HepG2 (cell line): ENCODE measurements around the gene SH3BP2. TPM values are rescaled to one million over a fixed set of nuclear protein-coding genes. Genes with fewer than 3 reads are reported as not detected.

Experiments
- ATAC-seq: fragments of 200-7000 bp; cut with Tn5 transposase; 3 replicates; pipeline ENCODE4 v1.9.1; 2020; ENCODE audit warnings: mild to moderate bottlenecking, moderate library complexity
- BruUV-seq: library from RNA; stranded (reverse); fragments of 400-500 nt; replicated peaks from 2 replicates; lab custom pipeline; 2021; lab: Mats Ljungman, UMichigan
- CTCF ChIA-PET: fragments of 300-600 bp; formaldehyde crosslinking; extraction: SDS; loops from one replicate; lab custom pipeline; 2021; ENCODE audit warnings: low total read pairs, inconsistent platforms, low intra/inter-chr PET ratio; lab: Yijun Ruan, JAX
- POLR2A ChIA-PET: fragments of 350-600 bp; sonication (Branson Sonifier 250); formaldehyde crosslinking; loops from one replicate; lab custom pipeline; 2020; ENCODE audit warnings: antibody characterized with exemption, inconsistent platforms; lab: Yijun Ruan, JAX
- DNase-seq: peaks from one replicate; pipeline ENCODE4 v3.0.0-alpha.2; 2015; ENCODE audit warnings: low spot score
- FAIRE-seq: peaks from 3 replicates; lab custom pipeline; 2011; peaks lifted over from hg19 to GRCh38; lab: Jason Lieb, UNC
- H2AFZ ChIP-seq: one replicate; pipeline ENCODE4 v1.6.1; 2011; ENCODE audit warnings: low read length, inconsistent platforms
- H3K27ac ChIP-seq: fragments of 300-600 bp; 3 replicates; pipeline ENCODE4 v1.8.0; 2011; ENCODE audit warnings: mixed run types, mild to moderate bottlenecking, mixed read lengths, low read length, inconsistent platforms; ENCODE audit not compliant: insufficient read depth; ENCODE audit errors: extremely low read length
- H3K27me3 ChIP-seq, 2 experiments: fragments of 200-600 bp in 1 of 2; 2 replicates in 1 of 2; 3 replicates in 1 of 2; pipeline versions ENCODE4 v1.6.0 to v1.8.0; 2011; ENCODE audit warnings: low read length in 2 of 2, mild to moderate bottlenecking in 2 of 2, moderate library complexity in 2 of 2, inconsistent platforms in 1 of 2; ENCODE audit not compliant: insufficient read depth in 2 of 2, control insufficient read depth in 1 of 2
- H3K36me3 ChIP-seq, 2 experiments: fragments of 200-600 bp in 1 of 2; replicated peaks in 1 of 2; 2 replicates in 1 of 2; 3 replicates in 1 of 2; pipeline versions ENCODE4 v1.5.1 to v1.8.0; 2011; ENCODE audit warnings: low read length in 2 of 2, inconsistent platforms in 1 of 2; ENCODE audit not compliant: insufficient read depth in 2 of 2, control insufficient read depth in 1 of 2
- H3K4me1 ChIP-seq: 2 replicates; pipeline ENCODE4 v1.5.1; 2012; ENCODE audit warnings: low read length, inconsistent platforms; ENCODE audit not compliant: insufficient read depth
- H3K4me2 ChIP-seq: 2 replicates; pipeline ENCODE4 v1.6.0; 2011; ENCODE audit warnings: low read depth, low read length, inconsistent platforms
- H3K4me3 ChIP-seq, 3 experiments: fragments of 200-600 bp in 1 of 3; sonication (generic), shearing (Covaris generic) in 1 of 3; replicated peaks in 1 of 3; 2 replicates each; pipeline ENCODE4 v1.5.1; 2011 to 2016; ENCODE audit warnings: low read length in 3 of 3, inconsistent platforms in 2 of 3, low read depth in 2 of 3, mild to moderate bottlenecking in 2 of 3, control low read depth in 1 of 3, mixed read lengths in 1 of 3; ENCODE audit not compliant: insufficient read depth in 1 of 3
- H3K79me2 ChIP-seq: one replicate; pipeline ENCODE4 v1.6.1; 2011; ENCODE audit warnings: low read length, inconsistent platforms; ENCODE audit not compliant: insufficient read depth
- H3K9ac ChIP-seq: 2 replicates; pipeline ENCODE4 v1.6.0; 2011; ENCODE audit warnings: mild to moderate bottlenecking, low read depth, low read length, inconsistent platforms; ENCODE audit not compliant: insufficient read depth
- H3K9me3 ChIP-seq: 2 replicates; pipeline ENCODE4 v1.5.1; 2012; ENCODE audit warnings: mild to moderate bottlenecking, low read length
- H4K20me1 ChIP-seq: 2 replicates; pipeline ENCODE4 v1.6.0; 2011; ENCODE audit warnings: inconsistent platforms, mild to moderate bottlenecking, low read length, moderate library complexity; ENCODE audit not compliant: insufficient read depth
- HMGXB3 ChIP-seq: sonication (generic); formaldehyde crosslinking; IDR thresholded peaks from 2 replicates; pipeline ENCODE4 v1.4.0; 2020; ENCODE audit warnings: missing genetic modification reagents, borderline replicate concordance
- NFYB ChIP-seq: sonication (generic); formaldehyde crosslinking; IDR thresholded peaks from 2 replicates; pipeline ENCODE4 v1.4.0; 2020; ENCODE audit warnings: missing genetic modification reagents
- NR0B2 ChIP-seq: sonication (generic); formaldehyde crosslinking; IDR thresholded peaks from 2 replicates; pipeline ENCODE4 v1.4.0; 2020; ENCODE audit warnings: mild to moderate bottlenecking, missing genetic modification reagents
- RXRB ChIP-seq: IDR thresholded peaks from 2 replicates; pipeline ENCODE4 v1.6.1; 2016; ENCODE audit warnings: borderline replicate concordance, missing genetic modification reagents, missing compliant biosample characterization
- SATB2 ChIP-seq: sonication (generic); formaldehyde crosslinking; IDR thresholded peaks from 2 replicates; pipeline ENCODE4 v1.5.0; 2020; ENCODE audit warnings: missing genetic modification reagents
- SP1 ChIP-seq, 2 experiments: fragments of 450-650 bp in 1 of 2; sonication (generic) in 1 of 2; formaldehyde crosslinking in 1 of 2; IDR thresholded peaks; 2 replicates each; pipeline versions ENCODE4 v1.4.0 to v1.6.1; 2016 to 2020; ENCODE audit warnings: missing genetic modification reagents in 1 of 2
- THRA ChIP-seq: sonication (generic); formaldehyde crosslinking; IDR thresholded peaks from 2 replicates; pipeline ENCODE4 v1.4.0; 2020; ENCODE audit warnings: missing genetic modification reagents, borderline replicate concordance
- TIGD3 ChIP-seq: sonication (generic); formaldehyde crosslinking; IDR thresholded peaks from 2 replicates; pipeline ENCODE4 v1.5.1; 2020; ENCODE audit warnings: mild to moderate bottlenecking, missing genetic modification reagents, borderline replicate concordance
- ZBTB20 ChIP-seq: sonication (generic); formaldehyde crosslinking; IDR thresholded peaks from 2 replicates; pipeline ENCODE4 v1.8.1; 2023; ENCODE audit warnings: missing genetic modification reagents, low read depth, mild to moderate bottlenecking, borderline replicate concordance
- ZBTB8A ChIP-seq: sonication (generic); formaldehyde crosslinking; IDR thresholded peaks from 2 replicates; pipeline ENCODE4 v1.4.0; 2020; ENCODE audit warnings: mild to moderate bottlenecking, low read depth, missing genetic modification reagents, borderline replicate concordance
- ZFP1 ChIP-seq: IDR thresholded peaks from 2 replicates; pipeline ENCODE4 v1.6.1; 2016
- ZNF513 ChIP-seq: sonication (generic); formaldehyde crosslinking; conservative IDR thresholded peaks from 2 replicates; pipeline ENCODE4 v1.5.0; 2020; ENCODE audit warnings: missing genetic modification reagents
- ZNF607 ChIP-seq: sonication (generic); formaldehyde crosslinking; IDR thresholded peaks from 2 replicates; pipeline ENCODE4 v1.5.1; 2020; ENCODE audit warnings: missing genetic modification reagents, mild to moderate bottlenecking, borderline replicate concordance
- WGBS: methylation state at CpG from one replicate; pipeline ENCODE4 v1.1.6; 2017; ENCODE audit warnings: low lambda C conversion rate; 5-methylcytosine and 5-hydroxymethylcytosine counted together
- in situ Hi-C: cut with HindIII; loops from 2 replicates; pipeline ENCODE4 v1.10.0; 2017; ENCODE audit warnings: low pct_unique_long_range_greater_than_20kb; ENCODE audit not compliant: extremely low pct_ligation_motif_present
- intact Hi-C: fragments of 100-400 bp; cut with micrococcal nuclease; formaldehyde crosslinking; loops from one replicate; pipeline ENCODE4 v1.10.0; 2022; ENCODE audit not compliant: unreplicated experiment
- polyA plus RNA-seq, 8 experiments: library from polyadenylated mRNA; depleted of rRNA in 3 of 8; stranded (reverse) in 7 of 8; unstranded in 1 of 8; fragments of >200 nt; fragmentation: Illumina TruSeq in 4 of 8; extraction: Trizol in 4 of 8; gene quantifications; 2 replicates each; pipeline versions ENCODE4 v1.2.1 to v1.2.3, GENCODE V29; 2011 to 2016; ENCODE audit warnings: low read depth in 4 of 8, missing spikeins in 1 of 8, mixed read lengths in 1 of 8; ENCODE audit not compliant: insufficient read depth in 1 of 8
- total RNA-seq, 5 experiments: library from RNA; depleted of rRNA; stranded (reverse); fragments of >200 nt; fragmentation: Illumina TruSeq; extraction: Trizol; gene quantifications; 2 replicates each; pipeline ENCODE4 v1.2.3, GENCODE V29; 2016; ENCODE audit warnings: low read depth in 1 of 5

The SH3BP2 gene
- total and polyA plus RNA-seq, 2 of the 13 experiments (the other 11 are each of a cell fraction or from before 2014, with no cell fraction given), result 16.9 to 34.5 TPM

GRCh38 chr4:2843263-2843940 lies 50.5 kb downstream of the SH3BP2 start, which contains the start of gene ADD1:
Gene ADD1 (plus strand): TSS chr4:2843844. CDS start chr4:2875916, 32,072 bp downstream.
- H3K36me3 ChIP-seq, result no peaks in the 10 kb centered on the region
- no TSS peak for BruUV-seq
- H3K4me2 ChIP-seq, result peak within 1 kb of the TSS; percentile 98
- POLR2A ChIA-PET, result no interaction called here
- FAIRE-seq (peak; percentile 57), DNase-seq (peak; percentile 81), ATAC-seq (peak; percentile 95)
- peak within 1 kb of the TSS; percentile 86 to 99 (median 87) for H3K4me3 ChIP-seq
- peak within 1 kb of the TSS; percentile 72 for H3K27ac ChIP-seq
- H3K9ac ChIP-seq, result peak within 1 kb of the TSS; percentile 86
- no CpG with 5 or more reads among the region's 65 CpGs for WGBS
- intact Hi-C loops, result loop anchor here (5.0 kb wide), 2 partner anchors 51 to 94 kb away; partner anchors contain the start of gene SH3BP2
- peaks cover 46% of the 10 kb centered on the region for H3K4me1 ChIP-seq
- CTCF ChIA-PET, result no interaction called here
- no peaks in the 10 kb centered on the region; a peak in 1 of 5 replicates for H3K27me3 ChIP-seq
- peaks cover 25% of the 10 kb centered on the region for H4K20me1 ChIP-seq
- no peaks in the 10 kb centered on the region for H3K9me3 ChIP-seq
- no peak within 1 kb of the TSS for H2AFZ ChIP-seq
- in situ Hi-C loops, result no loop called here
- peaks cover 45% of the 10 kb centered on the region for H3K79me2 ChIP-seq
- no peak for TF ChIP-seq NR0B2
- no peak for TF ChIP-seq TIGD3
- TF ChIP-seq HMGXB3 (CRISPR knock-in tag), result peak; percentile 99
- TF ChIP-seq ZNF607 (CRISPR knock-in tag), result peak; percentile 74; the same call in 1 of the 2 replicates
- peak; percentile 92 for TF ChIP-seq NFYB
- no peak for TF ChIP-seq ZNF513 (CRISPR knock-in tag)
- TF ChIP-seq SP1 (IDR thresholded peaks at IDR 0.05), result peak; percentile 74; the same call in 1 of the 2 replicates
- peak; percentile 96 for TF ChIP-seq SP1 (CRISPR knock-in tag; IDR thresholded peaks at IDR 0.05)
- TF ChIP-seq ZFP1 (CRISPR knock-in tag), result no peak
- TF ChIP-seq THRA (CRISPR knock-in tag), result peak; percentile 53
- TF ChIP-seq SATB2, result no peak
- no peak for TF ChIP-seq ZBTB8A (CRISPR knock-in tag)
- no peak for TF ChIP-seq RXRB (CRISPR knock-in tag)
- TF ChIP-seq ZBTB20 (CRISPR knock-in tag), result peak; percentile 44; the same call in 1 of the 2 replicates
